ENCODE results near the gene KDM5C. TPM values are rescaled to one million over a fixed set of nuclear protein-coding genes. Genes with fewer than 3 reads are reported as not detected.
"Not testable (repeated sequence)": the region's sequence is repeated elsewhere in the genome, so short reads cannot be mapped to it uniquely, and the experiment has no call there.

Gene KDM5C
- total RNA-seq, 1 donor from 2014 or later: 75.2 TPM

GRCh38 chrX:53166103-53166502 is 58.9 kb downstream of the KDM5C start:
- Mint-ChIP-seq H3K4me3 (ENCODE audit: unreplicated experiment) (no peak overlapping the region), H3K4me1 (ENCODE audit: low read depth) (no peaks in the 10 kb centered on the region), H3K9me3 (ENCODE audit: low read depth) (peaks cover 2% of the 10 kb centered on the region), H3K36me3 (ENCODE audit: low read depth) (no peaks in the 10 kb centered on the region), H3K27me3 (ENCODE audit: low read depth) (no peaks in the 10 kb centered on the region), H3K27ac (ENCODE audit: unreplicated experiment) (no peak overlapping the region)
- no peak for TF ChIP-seq CTCF (IDR thresholded peaks at IDR 0.05)
- DNase-seq (ENCODE audit: low spot score): no peak

GRCh38 chrX:53164566-53164965 is 60.4 kb downstream of the KDM5C start:
- H3K4me3 Mint-ChIP-seq (ENCODE audit: unreplicated experiment); H3K9me3 Mint-ChIP-seq (ENCODE audit: low read depth); H3K4me1 Mint-ChIP-seq (ENCODE audit: low read depth): not testable (repeated sequence)

GRCh38 chrX:53163436-53163835 is 61.6 kb downstream of the KDM5C start:
- Mint-ChIP-seq H3K36me3 (ENCODE audit: low read depth) (no peaks in the 10 kb centered on the region), H3K4me3 (ENCODE audit: unreplicated experiment) (no peak overlapping the region), H3K27me3 (ENCODE audit: low read depth) (no peaks in the 10 kb centered on the region), H3K27ac (ENCODE audit: unreplicated experiment) (no peak overlapping the region), H3K4me1 (ENCODE audit: low read depth) (no peaks in the 10 kb centered on the region), H3K9me3 (ENCODE audit: low read depth) (peaks cover 6% of the 10 kb centered on the region)
- TF ChIP-seq CTCF (IDR thresholded peaks at IDR 0.05): no peak
- no peak for DNase-seq (ENCODE audit: low spot score)

More at GRCh38 chrX:53164566-53164965, 60.4 kb downstream of the KDM5C start:
- H3K27me3 Mint-ChIP-seq (ENCODE audit: low read depth); H3K27ac Mint-ChIP-seq (ENCODE audit: unreplicated experiment); DNase-seq (ENCODE audit: low spot score); H3K36me3 Mint-ChIP-seq (ENCODE audit: low read depth): not testable (repeated sequence)

GRCh38 chrX:53160297-53160983 is 64.6 kb downstream of the KDM5C start:
- Mint-ChIP-seq H3K4me3 (ENCODE audit: unreplicated experiment) (no peak overlapping the region), H3K36me3 (ENCODE audit: low read depth) (no peaks in the 10 kb centered on the region), H3K9me3 (ENCODE audit: low read depth) (peaks cover 9% of the 10 kb centered on the region), H3K27ac (ENCODE audit: unreplicated experiment) (no peak overlapping the region), H3K4me1 (ENCODE audit: low read depth) (no peaks in the 10 kb centered on the region), H3K27me3 (ENCODE audit: low read depth) (no peaks in the 10 kb centered on the region)
- DNase-seq (ENCODE audit: low spot score): no peak
- no peak for TF ChIP-seq CTCF (IDR thresholded peaks at IDR 0.05)

GRCh38 chrX:53159184-53159583 is 65.8 kb downstream of the KDM5C start:
- peaks cover 11% of the 10 kb centered on the region for H3K9me3 Mint-ChIP-seq (ENCODE audit: low read depth)
- no peaks in the 10 kb centered on the region for H3K36me3 Mint-ChIP-seq (ENCODE audit: low read depth)
- H3K27ac Mint-ChIP-seq (ENCODE audit: unreplicated experiment): no peak overlapping the region
- no peak overlapping the region for H3K4me3 Mint-ChIP-seq (ENCODE audit: unreplicated experiment)
- no peak for TF ChIP-seq CTCF (IDR thresholded peaks at IDR 0.05)
- no peaks in the 10 kb centered on the region for H3K27me3 Mint-ChIP-seq (ENCODE audit: low read depth)
- no peaks in the 10 kb centered on the region for H3K4me1 Mint-ChIP-seq (ENCODE audit: low read depth)
- DNase-seq (ENCODE audit: low spot score): no peak

GRCh38 chrX:53156207-53156596 is 68.8 kb downstream of the KDM5C start:
- H3K9me3 Mint-ChIP-seq (ENCODE audit: low read depth): peaks cover 21% of the 10 kb centered on the region
- DNase-seq (ENCODE audit: low spot score): no peak

More at GRCh38 chrX:53156207-53156596, 68.8 kb downstream of the KDM5C start:
- Mint-ChIP-seq H3K36me3 (ENCODE audit: low read depth) (no peaks in the 10 kb centered on the region), H3K27me3 (ENCODE audit: low read depth) (no peaks in the 10 kb centered on the region), H3K4me1 (ENCODE audit: low read depth) (no peaks in the 10 kb centered on the region), H3K27ac (ENCODE audit: unreplicated experiment) (no peak overlapping the region), H3K4me3 (ENCODE audit: unreplicated experiment) (no peak overlapping the region)
- TF ChIP-seq CTCF (IDR thresholded peaks at IDR 0.05): no peak

Data from chondrocyte (in vitro differentiated cells).